Thyroid gland (tissue), 4 donors: Measurements from ENCODE around the gene SMYD2.

Experiments used
- CTCF ChIP-seq, 6 experiments: fragments of 200-600 bp in 3 of 6; fragments of 450-650 bp in 3 of 6; sonication (generic) in 3 of 6; IDR thresholded peaks; one replicate each; pipeline ENCODE4 v1.5.1; 2016 to 2019; ENCODE audit warnings: antibody characterized with exemption in 6 of 6, mild to moderate bottlenecking in 2 of 6, inconsistent platforms in 1 of 6, moderate library complexity in 1 of 6
- POLR2A ChIP-seq, 2 donors: fragments of 450-650 bp; IDR thresholded peaks; one replicate each; pipeline ENCODE4 v1.6.1; 2017; ENCODE audit warnings: antibody characterized with exemption in 2 of 2, mild to moderate bottlenecking in 2 of 2, moderate library complexity in 1 of 2

- TF ChIP-seq CTCF (IDR thresholded peaks at IDR 0.05) (no peak), POLR2A (IDR thresholded peaks at IDR 0.05) (no peak)
Observed at GRCh38 chr1:214316593-214316992, 35.6 kb downstream of the SMYD2 start.
